Measurements from ENCODE around the gene SCNM1. TPM values are rescaled to one million over a fixed set of nuclear protein-coding genes. Genes with fewer than 3 reads are reported as not detected.

The SCNM1 gene
- total and polyA plus RNA-seq, 2 experiments from 2014 or later: 27.1 to 92.3 TPM

GRCh38 chr1:151211972-151212705 is 46.2 kb downstream of the SCNM1 start:
- peaks cover 52% of the 10 kb centered on the region for H4K20me1 ChIP-seq (replicated peaks; ENCODE audit: insufficient read depth)
- DNase-seq (ENCODE audit: low spot score) (no peak), ATAC-seq (no peak)
- Mint-ChIP-seq H3K4me1 (no peaks in the 10 kb centered on the region; the same call in 2 of the 3 replicates), H3K27ac (no peak overlapping the region), H3K27me3 (ENCODE audit: insufficient read depth, low read depth, poor library complexity) (no peaks in the 10 kb centered on the region), H3K4me3 (no peak overlapping the region; the same call in 2 of the 3 replicates), H3K36me3 (ENCODE audit: low read depth) (peaks cover 41% of the 10 kb centered on the region), H3K9me3 (no peaks in the 10 kb centered on the region)
- 0 out of 2 replicates have a peak, but pooled peaks cover 4% of the 10 kb centered on the region for H3F3A ChIP-seq (replicated peaks; ENCODE audit: low read depth)
- H3K4me1 ChIP-seq (ENCODE audit: insufficient read depth): no peaks in the 10 kb centered on the region
- H3K27ac ChIP-seq (ENCODE audit: low read depth): peak overlapping the region; percentile 76; the same call in 1 of the 2 replicates
- peaks cover 100% of the 10 kb centered on the region for H3K79me2 ChIP-seq (replicated peaks; ENCODE audit: insufficient read depth)
- TF ChIP-seq, protein P1, sequence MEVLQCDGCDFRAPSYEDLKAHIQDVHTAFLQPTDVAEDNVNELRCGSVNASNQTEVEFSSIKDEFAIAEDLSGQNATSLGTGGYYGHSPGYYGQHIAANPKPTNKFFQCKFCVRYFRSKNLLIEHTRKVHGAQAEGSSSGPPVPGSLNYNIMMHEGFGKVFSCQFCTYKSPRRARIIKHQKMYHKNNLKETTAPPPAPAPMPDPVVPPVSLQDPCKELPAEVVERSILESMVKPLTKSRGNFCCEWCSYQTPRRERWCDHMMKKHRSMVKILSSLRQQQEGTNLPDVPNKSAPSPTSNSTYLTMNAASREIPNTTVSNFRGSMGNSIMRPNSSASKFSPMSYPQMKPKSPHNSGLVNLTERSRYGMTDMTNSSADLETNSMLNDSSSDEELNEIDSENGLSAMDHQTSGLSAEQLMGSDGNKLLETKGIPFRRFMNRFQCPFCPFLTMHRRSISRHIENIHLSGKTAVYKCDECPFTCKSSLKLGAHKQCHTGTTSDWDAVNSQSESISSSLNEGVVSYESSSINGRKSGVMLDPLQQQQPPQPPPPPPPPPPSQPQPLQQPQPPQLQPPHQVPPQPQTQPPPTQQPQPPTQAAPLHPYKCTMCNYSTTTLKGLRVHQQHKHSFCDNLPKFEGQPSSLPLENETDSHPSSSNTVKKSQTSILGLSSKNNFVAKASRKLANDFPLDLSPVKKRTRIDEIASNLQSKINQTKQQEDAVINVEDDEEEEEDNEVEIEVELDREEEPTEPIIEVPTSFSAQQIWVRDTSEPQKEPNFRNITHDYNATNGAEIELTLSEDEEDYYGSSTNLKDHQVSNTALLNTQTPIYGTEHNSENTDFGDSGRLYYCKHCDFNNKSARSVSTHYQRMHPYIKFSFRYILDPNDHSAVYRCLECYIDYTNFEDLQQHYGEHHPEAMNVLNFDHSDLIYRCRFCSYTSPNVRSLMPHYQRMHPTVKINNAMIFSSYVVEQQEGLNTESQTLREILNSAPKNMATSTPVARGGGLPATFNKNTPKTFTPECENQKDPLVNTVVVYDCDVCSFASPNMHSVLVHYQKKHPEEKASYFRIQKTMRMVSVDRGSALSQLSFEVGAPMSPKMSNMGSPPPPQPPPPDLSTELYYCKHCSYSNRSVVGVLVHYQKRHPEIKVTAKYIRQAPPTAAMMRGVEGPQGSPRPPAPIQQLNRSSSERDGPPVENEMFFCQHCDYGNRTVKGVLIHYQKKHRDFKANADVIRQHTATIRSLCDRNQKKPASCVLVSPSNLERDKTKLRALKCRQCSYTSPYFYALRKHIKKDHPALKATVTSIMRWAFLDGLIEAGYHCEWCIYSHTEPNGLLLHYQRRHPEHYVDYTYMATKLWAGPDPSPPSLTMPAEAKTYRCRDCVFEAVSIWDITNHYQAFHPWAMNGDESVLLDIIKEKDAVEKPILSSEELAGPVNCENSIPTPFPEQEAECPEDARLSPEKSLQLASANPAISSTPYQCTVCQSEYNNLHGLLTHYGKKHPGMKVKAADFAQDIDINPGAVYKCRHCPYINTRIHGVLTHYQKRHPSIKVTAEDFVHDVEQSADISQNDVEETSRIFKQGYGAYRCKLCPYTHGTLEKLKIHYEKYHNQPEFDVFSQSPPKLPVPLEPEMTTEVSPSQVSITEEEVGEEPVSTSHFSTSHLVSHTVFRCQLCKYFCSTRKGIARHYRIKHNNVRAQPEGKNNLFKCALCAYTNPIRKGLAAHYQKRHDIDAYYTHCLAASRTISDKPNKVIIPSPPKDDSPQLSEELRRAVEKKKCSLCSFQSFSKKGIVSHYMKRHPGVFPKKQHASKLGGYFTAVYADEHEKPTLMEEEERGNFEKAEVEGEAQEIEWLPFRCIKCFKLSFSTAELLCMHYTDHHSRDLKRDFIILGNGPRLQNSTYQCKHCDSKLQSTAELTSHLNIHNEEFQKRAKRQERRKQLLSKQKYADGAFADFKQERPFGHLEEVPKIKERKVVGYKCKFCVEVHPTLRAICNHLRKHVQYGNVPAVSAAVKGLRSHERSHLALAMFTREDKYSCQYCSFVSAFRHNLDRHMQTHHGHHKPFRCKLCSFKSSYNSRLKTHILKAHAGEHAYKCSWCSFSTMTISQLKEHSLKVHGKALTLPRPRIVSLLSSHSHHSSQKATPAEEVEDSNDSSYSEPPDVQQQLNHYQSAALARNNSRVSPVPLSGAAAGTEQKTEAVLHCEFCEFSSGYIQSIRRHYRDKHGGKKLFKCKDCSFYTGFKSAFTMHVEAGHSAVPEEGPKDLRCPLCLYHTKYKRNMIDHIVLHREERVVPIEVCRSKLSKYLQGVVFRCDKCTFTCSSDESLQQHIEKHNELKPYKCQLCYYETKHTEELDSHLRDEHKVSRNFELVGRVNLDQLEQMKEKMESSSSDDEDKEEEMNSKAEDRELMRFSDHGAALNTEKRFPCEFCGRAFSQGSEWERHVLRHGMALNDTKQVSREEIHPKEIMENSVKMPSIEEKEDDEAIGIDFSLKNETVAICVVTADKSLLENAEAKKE (CRISPR knock-in tag; IDR thresholded peaks at IDR 0.05): no peak
- TF ChIP-seq, protein P2, sequence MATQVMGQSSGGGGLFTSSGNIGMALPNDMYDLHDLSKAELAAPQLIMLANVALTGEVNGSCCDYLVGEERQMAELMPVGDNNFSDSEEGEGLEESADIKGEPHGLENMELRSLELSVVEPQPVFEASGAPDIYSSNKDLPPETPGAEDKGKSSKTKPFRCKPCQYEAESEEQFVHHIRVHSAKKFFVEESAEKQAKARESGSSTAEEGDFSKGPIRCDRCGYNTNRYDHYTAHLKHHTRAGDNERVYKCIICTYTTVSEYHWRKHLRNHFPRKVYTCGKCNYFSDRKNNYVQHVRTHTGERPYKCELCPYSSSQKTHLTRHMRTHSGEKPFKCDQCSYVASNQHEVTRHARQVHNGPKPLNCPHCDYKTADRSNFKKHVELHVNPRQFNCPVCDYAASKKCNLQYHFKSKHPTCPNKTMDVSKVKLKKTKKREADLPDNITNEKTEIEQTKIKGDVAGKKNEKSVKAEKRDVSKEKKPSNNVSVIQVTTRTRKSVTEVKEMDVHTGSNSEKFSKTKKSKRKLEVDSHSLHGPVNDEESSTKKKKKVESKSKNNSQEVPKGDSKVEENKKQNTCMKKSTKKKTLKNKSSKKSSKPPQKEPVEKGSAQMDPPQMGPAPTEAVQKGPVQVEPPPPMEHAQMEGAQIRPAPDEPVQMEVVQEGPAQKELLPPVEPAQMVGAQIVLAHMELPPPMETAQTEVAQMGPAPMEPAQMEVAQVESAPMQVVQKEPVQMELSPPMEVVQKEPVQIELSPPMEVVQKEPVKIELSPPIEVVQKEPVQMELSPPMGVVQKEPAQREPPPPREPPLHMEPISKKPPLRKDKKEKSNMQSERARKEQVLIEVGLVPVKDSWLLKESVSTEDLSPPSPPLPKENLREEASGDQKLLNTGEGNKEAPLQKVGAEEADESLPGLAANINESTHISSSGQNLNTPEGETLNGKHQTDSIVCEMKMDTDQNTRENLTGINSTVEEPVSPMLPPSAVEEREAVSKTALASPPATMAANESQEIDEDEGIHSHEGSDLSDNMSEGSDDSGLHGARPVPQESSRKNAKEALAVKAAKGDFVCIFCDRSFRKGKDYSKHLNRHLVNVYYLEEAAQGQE (IDR thresholded peaks at IDR 0.05; ENCODE audit: unreplicated experiment): no peak
- TF ChIP-seq ZNF331 (CRISPR knock-in tag; IDR thresholded peaks at IDR 0.05; ENCODE audit: low read depth): no peak
- no peak overlapping the region for H2AFZ ChIP-seq
- H3K27me3 ChIP-seq (ENCODE audit: insufficient read depth): no peaks in the 10 kb centered on the region
- no peak overlapping the region for H3K4me2 ChIP-seq
- H3K9me2 ChIP-seq (ENCODE audit: insufficient read depth): no peaks in the 10 kb centered on the region
- peaks cover 12% of the 10 kb centered on the region for H3K36me3 ChIP-seq (ENCODE audit: insufficient read depth)
- H3K4me3 ChIP-seq: no peak overlapping the region

Measured in GM23338 (cell line).